Loucy (cell line): ENCODE results near the gene LIN9.

Experiments used
- H2AFZ ChIP-seq: fragments of 200-600 bp; sonication (generic); 2 replicates; pipeline ENCODE4 v1.6.0; 2016; ENCODE audit warnings: antibody characterized with exemption, mild to moderate bottlenecking, low read length, moderate library complexity
- H3F3A ChIP-seq: fragments of 200-600 bp; 2 replicates; pipeline ENCODE4 v1.6.0; 2016; ENCODE audit warnings: antibody characterized with exemption, low read depth, mild to moderate bottlenecking
- H3K27me3 ChIP-seq: fragments of 200-600 bp; sonication (generic); 2 replicates; pipeline ENCODE4 v1.6.1; 2014; ENCODE audit warnings: low read length, mild to moderate bottlenecking; ENCODE audit not compliant: insufficient read depth, poor library complexity, severe bottlenecking
- H3K36me3 ChIP-seq: fragments of 200-600 bp; sonication (generic); 2 replicates; pipeline ENCODE4 v1.6.1; 2016; ENCODE audit warnings: low read length; ENCODE audit not compliant: insufficient read depth
- H3K4me1 ChIP-seq: fragments of 200-600 bp; sonication (generic); 2 replicates; pipeline ENCODE4 v1.5.1; 2014; ENCODE audit warnings: low read length, mild to moderate bottlenecking; ENCODE audit not compliant: insufficient read depth, poor library complexity, severe bottlenecking
- H3K4me2 ChIP-seq: fragments of 200-600 bp; sonication (generic); 2 replicates; pipeline ENCODE4 v1.6.0; 2014; ENCODE audit warnings: antibody characterized with exemption, low read length, low read depth, mild to moderate bottlenecking; ENCODE audit not compliant: poor library complexity, severe bottlenecking
- H3K4me3 ChIP-seq: fragments of 200-600 bp; sonication (generic); 2 replicates; pipeline ENCODE4 v1.5.1; 2014; ENCODE audit warnings: low read length, mild to moderate bottlenecking, mixed read lengths; ENCODE audit not compliant: poor library complexity, severe bottlenecking
- H3K79me2 ChIP-seq: fragments of 200-600 bp; sonication (generic); 2 replicates; pipeline ENCODE4 v1.6.1; 2014; ENCODE audit warnings: low read length; ENCODE audit not compliant: insufficient read depth
- H3K9ac ChIP-seq: fragments of 200-600 bp; sonication (generic); 2 replicates; pipeline ENCODE4 v1.6.0; 2014; ENCODE audit warnings: mild to moderate bottlenecking, low read depth, low read length, moderate library complexity; ENCODE audit not compliant: poor library complexity, severe bottlenecking
- H3K9me2 ChIP-seq: fragments of 200-600 bp; sonication (generic); replicated peaks from 2 replicates; pipeline ENCODE4 v1.6.1; 2016; ENCODE audit warnings: low read depth, low read length, mixed read lengths
- H3K9me3 ChIP-seq: fragments of 200-600 bp; sonication (generic); 2 replicates; pipeline ENCODE4 v1.6.1; 2014; ENCODE audit warnings: mild to moderate bottlenecking, antibody characterized with exemption, low read length, low read depth; ENCODE audit not compliant: insufficient read depth
- H4K20me1 ChIP-seq: fragments of 200-600 bp; sonication (generic); 2 replicates; pipeline ENCODE4 v1.6.0; 2014; ENCODE audit warnings: antibody characterized with exemption, low read length, mild to moderate bottlenecking; ENCODE audit not compliant: insufficient read depth, poor library complexity, severe bottlenecking
- EZH2phosphoT487 ChIP-seq: fragments of 200-600 bp; IDR thresholded peaks from 2 replicates; pipeline ENCODE4 v1.6.1; 2018; ENCODE audit warnings: antibody characterized with exemption, mild to moderate bottlenecking, moderate library complexity, borderline replicate concordance
- TF ChIP-seq, protein P1 (sequence below): fragments of 200-600 bp; sonication (generic); conservative IDR thresholded peaks from 2 replicates; pipeline ENCODE4 v1.5.1; 2014; ENCODE audit warnings: mild to moderate bottlenecking, antibody characterized with exemption, low read length

LIN9 gene

DNA sequence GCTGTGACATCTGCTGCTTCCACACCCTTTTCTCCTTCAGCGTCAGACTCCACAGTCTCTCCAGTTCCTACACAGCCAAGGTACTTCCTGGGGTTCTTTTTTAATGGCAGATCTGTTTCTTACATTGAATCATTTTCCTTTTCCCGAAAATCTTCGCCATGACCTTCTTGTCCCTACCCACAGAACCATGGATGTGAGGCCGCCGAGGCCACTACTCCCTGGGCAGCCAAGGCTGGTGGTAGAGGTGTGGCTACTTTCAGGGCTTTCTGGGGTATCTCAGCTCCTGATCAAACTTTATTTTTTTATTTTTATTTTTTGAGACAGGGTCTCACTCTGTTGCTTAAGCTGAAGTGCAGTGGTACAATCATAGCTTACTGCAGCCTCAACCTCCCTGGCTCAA is 9.5 kb upstream of the LIN9 start:
- Histone ChIP-seq H3K9me3 (no peaks in the 10 kb centered on the region), H3K4me2 (no peak overlapping the region)
- no peak for TF ChIP-seq EZH2phosphoT487
- TF ChIP-seq, protein P1, sequence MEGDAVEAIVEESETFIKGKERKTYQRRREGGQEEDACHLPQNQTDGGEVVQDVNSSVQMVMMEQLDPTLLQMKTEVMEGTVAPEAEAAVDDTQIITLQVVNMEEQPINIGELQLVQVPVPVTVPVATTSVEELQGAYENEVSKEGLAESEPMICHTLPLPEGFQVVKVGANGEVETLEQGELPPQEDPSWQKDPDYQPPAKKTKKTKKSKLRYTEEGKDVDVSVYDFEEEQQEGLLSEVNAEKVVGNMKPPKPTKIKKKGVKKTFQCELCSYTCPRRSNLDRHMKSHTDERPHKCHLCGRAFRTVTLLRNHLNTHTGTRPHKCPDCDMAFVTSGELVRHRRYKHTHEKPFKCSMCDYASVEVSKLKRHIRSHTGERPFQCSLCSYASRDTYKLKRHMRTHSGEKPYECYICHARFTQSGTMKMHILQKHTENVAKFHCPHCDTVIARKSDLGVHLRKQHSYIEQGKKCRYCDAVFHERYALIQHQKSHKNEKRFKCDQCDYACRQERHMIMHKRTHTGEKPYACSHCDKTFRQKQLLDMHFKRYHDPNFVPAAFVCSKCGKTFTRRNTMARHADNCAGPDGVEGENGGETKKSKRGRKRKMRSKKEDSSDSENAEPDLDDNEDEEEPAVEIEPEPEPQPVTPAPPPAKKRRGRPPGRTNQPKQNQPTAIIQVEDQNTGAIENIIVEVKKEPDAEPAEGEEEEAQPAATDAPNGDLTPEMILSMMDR, result no peak

DNA sequence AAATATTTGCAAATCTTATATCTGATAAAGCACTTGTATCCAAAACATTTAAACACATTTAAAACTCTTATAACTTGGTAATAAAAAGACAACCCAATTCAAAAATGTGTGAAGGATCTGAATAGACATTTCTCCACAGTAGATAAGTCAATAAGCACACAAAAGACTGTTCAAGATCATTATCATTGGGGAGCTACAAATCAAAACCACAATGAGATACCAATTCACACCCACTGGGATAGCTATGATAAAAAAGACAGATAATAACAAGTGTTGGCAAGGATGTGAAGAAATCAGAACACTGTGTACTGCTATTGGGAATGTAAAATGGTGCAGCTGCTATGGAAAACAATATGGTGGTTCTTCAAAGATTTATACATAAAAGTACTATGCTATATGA is 5.1 kb upstream of the LIN9 start:
- H3K4me2 ChIP-seq, result no peak overlapping the region
- no peak for TF ChIP-seq EZH2phosphoT487
- TF ChIP-seq, protein P1, result no peak
- no peaks in the 10 kb centered on the region for H3K9me2 ChIP-seq
- H3K4me1 ChIP-seq, result peaks cover 15% of the 10 kb centered on the region
- H3K9me3 ChIP-seq, result no peaks in the 10 kb centered on the region
- no peak overlapping the region for H2AFZ ChIP-seq
- peaks cover 14% of the 10 kb centered on the region; the same call in 1 of the 2 replicates for H3K79me2 ChIP-seq
- H4K20me1 ChIP-seq, result no peaks in the 10 kb centered on the region
- H3K4me3 ChIP-seq, result no peak overlapping the region
- H3K27me3 ChIP-seq, result no peaks in the 10 kb centered on the region
- H3K36me3 ChIP-seq, result no peaks in the 10 kb centered on the region
- H3F3A ChIP-seq, result no peaks in the 10 kb centered on the region
- H3K9ac ChIP-seq, result no peak overlapping the region

More for the DNA sequence above, 9.5 kb upstream of the LIN9 start:
- Histone ChIP-seq H3K36me3 (no peaks in the 10 kb centered on the region), H3K9me2 (no peaks in the 10 kb centered on the region), H2AFZ (no peak overlapping the region), H3K4me1 (no peaks in the 10 kb centered on the region), H3K4me3 (no peak overlapping the region), H3K9ac (no peak overlapping the region), H3F3A (no peaks in the 10 kb centered on the region), H4K20me1 (no peaks in the 10 kb centered on the region), H3K27me3 (no peaks in the 10 kb centered on the region), H3K79me2 (no peaks in the 10 kb centered on the region)

DNA sequence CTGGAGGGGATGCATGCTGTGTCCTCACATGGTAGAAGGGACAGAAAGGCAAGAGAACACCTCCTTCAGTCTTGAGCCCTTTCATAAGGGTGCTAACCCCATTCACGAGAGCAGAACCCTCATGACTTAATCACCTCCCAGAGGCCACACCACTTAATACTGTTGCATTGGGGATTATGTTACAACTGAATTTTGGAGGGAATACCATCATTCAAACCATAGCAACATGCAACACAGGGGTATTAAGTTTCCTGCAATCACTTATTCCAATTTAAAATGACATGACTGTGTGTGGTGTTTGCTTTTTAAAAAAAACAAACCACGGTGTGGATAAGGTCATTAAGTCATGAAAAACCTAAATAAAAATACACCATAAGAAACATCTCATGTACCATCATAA is 3.1 kb upstream of the LIN9 start:
- Histone ChIP-seq H3K9me2 (no peaks in the 10 kb centered on the region), H3K79me2 (peaks cover 33% of the 10 kb centered on the region), H3F3A (no peaks in the 10 kb centered on the region)

More for the DNA sequence above, 3.1 kb upstream of the LIN9 start:
- Histone ChIP-seq H4K20me1 (peaks cover 6% of the 10 kb centered on the region), H3K4me3 (no peak overlapping the region), H3K4me1 (peaks cover 23% of the 10 kb centered on the region), H3K9me3 (no peaks in the 10 kb centered on the region), H3K27me3 (no peaks in the 10 kb centered on the region), H3K9ac (no peak overlapping the region), H2AFZ (no peak overlapping the region), H3K4me2 (no peak overlapping the region), H3K36me3 (no peaks in the 10 kb centered on the region)
- TF ChIP-seq, protein P1, result no peak
- TF ChIP-seq EZH2phosphoT487, result no peak
